Heart left ventricle (tissue), 16 donors: ENCODE data around the gene PLCB1. TPM values are rescaled to one million over a fixed set of nuclear protein-coding genes. Genes with fewer than 3 reads are reported as not detected.

ENCODE experiments used
- ATAC-seq, 4 donors: fragments of 200-7000 bp; cut with Tn5 transposase; one replicate each; pipeline ENCODE4 v1.9.1; 2020 to 2022; ENCODE audit warnings: moderate library complexity in 4 of 4, mild to moderate bottlenecking in 3 of 4, moderate number of reproducible peaks in 1 of 4
- DNase-seq, 5 donors: peaks; one replicate each; pipeline ENCODE4 v3.0.0-alpha.2; 2020
- H3K27ac ChIP-seq, 12 donors: fragments of 200-600 bp; sonication (generic) in 4 of 12; one replicate each; pipeline versions ENCODE4 v1.5.0 to v1.8.0; 2016 to 2022; ENCODE audit warnings: mild to moderate bottlenecking in 2 of 12
- H3K27me3 ChIP-seq, 9 donors: fragments of 200-600 bp; sonication (generic) in 2 of 9; one replicate each; pipeline versions ENCODE4 v1.5.1 to v1.8.0; 2016 to 2022; ENCODE audit warnings: mild to moderate bottlenecking in 3 of 9
- H3K36me3 ChIP-seq, 9 donors: fragments of 200-600 bp; sonication (generic) in 2 of 9; one replicate each; pipeline versions ENCODE4 v1.5.0 to v1.8.0; 2018 to 2022; ENCODE audit warnings: mild to moderate bottlenecking in 2 of 9
- H3K4me1 ChIP-seq, 12 donors: fragments of 200-600 bp; sonication (generic) in 4 of 12; one replicate each; pipeline versions ENCODE4 v1.5.0 to v1.8.0; 2016 to 2022; ENCODE audit warnings: mild to moderate bottlenecking in 3 of 12
- H3K4me3 ChIP-seq, 12 donors: fragments of 200-600 bp; sonication (generic) in 4 of 12; one replicate each; pipeline versions ENCODE4 v1.5.0 to v1.8.0; 2017 to 2022; ENCODE audit warnings: mild to moderate bottlenecking in 9 of 12, moderate library complexity in 4 of 12
- H3K9me3 ChIP-seq, 12 donors: fragments of 200-600 bp; sonication (generic) in 4 of 12; one replicate each; pipeline versions ENCODE4 v1.5.0 to v1.8.0; 2016 to 2022; ENCODE audit warnings: mild to moderate bottlenecking in 1 of 12
- POLR2A ChIP-seq, 2 donors: fragments of 450-650 bp; IDR thresholded peaks; one replicate each; pipeline ENCODE4 v1.6.1; 2017; ENCODE audit warnings: antibody characterized with exemption in 2 of 2, mild to moderate bottlenecking in 2 of 2, moderate library complexity in 2 of 2
- WGBS, 4 donors: extraction: QIAGEN DNeasy Blood & Tissue Kit in 2 of 4; methylation state at CpG; one replicate each; pipeline versions ENCODE4 v1.1.5 to v1.1.7; 2013 to 2018; 5-methylcytosine and 5-hydroxymethylcytosine counted together
- intact Hi-C, 10 donors: fragments of 100-400 bp; cut with DNase I; formaldehyde crosslinking; loops; one replicate each; pipeline versions ENCODE4 v1.11.1 to v1.14.2; 2022
- polyA plus RNA-seq, 2 donors: library from polyadenylated mRNA; stranded (reverse); fragments of 200-250 nt; gene quantifications; one replicate each; pipeline ENCODE4 v1.2.3, GENCODE V29; 2013
- total RNA-seq, 9 donors: library from RNA; depleted of rRNA in 2 of 9; stranded (reverse); fragments of >200 nt in 2 of 9; fragmentation: NEBNext Ultra II Directional in 3 of 9; extraction: Animal tissue kit (Norgen Biotek cat#: 25700) in 3 of 9; gene quantifications; one replicate each; pipeline versions ENCODE4 v1.1.0 to v1.2.4, GENCODE V29; 2016 to 2023
- TF ChIP-seq, protein P1 (sequence below), 12 donors: fragments of 200-600 bp; sonication (generic) in 4 of 12; IDR thresholded peaks; one replicate each; pipeline versions ENCODE4 v1.5.0 to v1.8.0; 2018 to 2022; ENCODE audit warnings: antibody characterized with exemption in 12 of 12, mild to moderate bottlenecking in 5 of 12
- donor health status: ischemic (EF 13 %, LVEDD 7.1; RV severe dilation, severe dysfunction).
- donor health status: healthy with polysubstance abuse.
- donor health status: DM: no; HTN: yes; CAD: no.
- donor health status: DM: no; HTN: no; CAD: no.
- donor health status: ischemic (EF 25% LVEDD 6.9; RV normal size, moderate dysfunction).
- donor health status: ischemic (EF 25% LVEDD 5.7; RV mildly dilated, moderate dysfunction).
- donor health status: healthy.
- donor health status: DM: yes; HTN: yes; CAD: no.
- donor health status: ischemic (EF 35%, LVEDD 5.7; RV mildly dilated, moderate dysfunction).
- donor health status: nonischemic (EF 11% LVEDD 7.7; RV severe dilation, severe dysfunction).
- donor health status: DM: yes; HTN: yes; CAD: no.
- donor health status: PGD.
- donor health status: ischemic (EF 29% LVEDD 5.4; RV normal size, mild dysfunction).
- donor health status: nonischemic (EF 23%, LVEDD 6.1; RV moderate dilation, normal function).

PLCB1 gene
- total and polyA plus RNA-seq, 11 donors = 2.5 to 12.1 (median 7.4) TPM

GRCh38 chr20:8126841-8127378 lies 5.2 kb upstream of the PLCB1 start:
- peaks cover 0 to 7% (median 1%) of the 10 kb centered on the region in 12 donors for H3K4me1 ChIP-seq
- 53 to 74% (median 58%) methylated on average over 1 of the region's 1 CpG for WGBS, 4 donors
- no peaks in the 10 kb centered on the region for H3K9me3 ChIP-seq
- H3K4me3 ChIP-seq = no peak overlapping the region
- TF ChIP-seq, protein P1, sequence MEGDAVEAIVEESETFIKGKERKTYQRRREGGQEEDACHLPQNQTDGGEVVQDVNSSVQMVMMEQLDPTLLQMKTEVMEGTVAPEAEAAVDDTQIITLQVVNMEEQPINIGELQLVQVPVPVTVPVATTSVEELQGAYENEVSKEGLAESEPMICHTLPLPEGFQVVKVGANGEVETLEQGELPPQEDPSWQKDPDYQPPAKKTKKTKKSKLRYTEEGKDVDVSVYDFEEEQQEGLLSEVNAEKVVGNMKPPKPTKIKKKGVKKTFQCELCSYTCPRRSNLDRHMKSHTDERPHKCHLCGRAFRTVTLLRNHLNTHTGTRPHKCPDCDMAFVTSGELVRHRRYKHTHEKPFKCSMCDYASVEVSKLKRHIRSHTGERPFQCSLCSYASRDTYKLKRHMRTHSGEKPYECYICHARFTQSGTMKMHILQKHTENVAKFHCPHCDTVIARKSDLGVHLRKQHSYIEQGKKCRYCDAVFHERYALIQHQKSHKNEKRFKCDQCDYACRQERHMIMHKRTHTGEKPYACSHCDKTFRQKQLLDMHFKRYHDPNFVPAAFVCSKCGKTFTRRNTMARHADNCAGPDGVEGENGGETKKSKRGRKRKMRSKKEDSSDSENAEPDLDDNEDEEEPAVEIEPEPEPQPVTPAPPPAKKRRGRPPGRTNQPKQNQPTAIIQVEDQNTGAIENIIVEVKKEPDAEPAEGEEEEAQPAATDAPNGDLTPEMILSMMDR (IDR thresholded peaks at IDR 0.05) = no peak
- no peak for TF ChIP-seq POLR2A (IDR thresholded peaks at IDR 0.05)
- intact Hi-C loops = loop anchor here in 2 of 10 donors (5.0 to 10.0 kb wide), 2 partner anchors 75 to 82 kb away; no protein-coding TSS in a partner anchor
- no peaks in the 10 kb centered on the region for H3K36me3 ChIP-seq
- H3K27me3 ChIP-seq = no peaks in the 10 kb centered on the region
- DNase-seq (no peak), ATAC-seq (no peak)
- no peak overlapping the region for H3K27ac ChIP-seq

GRCh38 chr20:8127553-8128255 lies 4.4 kb upstream of the PLCB1 start:
- intact Hi-C loops = loop anchor here in 2 of 10 donors (5.0 to 10.0 kb wide), 2 partner anchors 75 to 83 kb away; no protein-coding TSS in a partner anchor
- peak overlapping the region in 1 of 12 donors; percentile 52 for H3K27ac ChIP-seq

GRCh38 chr20:8128291-8129060 lies 3.6 kb upstream of the PLCB1 start:
- TF ChIP-seq POLR2A (IDR thresholded peaks at IDR 0.05) = no peak
- TF ChIP-seq, protein P1 (IDR thresholded peaks at IDR 0.05) = no peak
- 57 to 70% (median 67%) methylated on average over 5 of the region's 5 CpGs for WGBS, 4 donors
- no peak overlapping the region for H3K4me3 ChIP-seq
- ATAC-seq = no peak
- DNase-seq = no peak
- H3K36me3 ChIP-seq = no peaks in the 10 kb centered on the region
- peak overlapping the region in 2 of 12 donors; percentile 17 to 52 for H3K27ac ChIP-seq
- peaks cover 0 to 19% (median 2%) of the 10 kb centered on the region in 12 donors for H3K4me1 ChIP-seq
- no peaks in the 10 kb centered on the region for H3K9me3 ChIP-seq
- intact Hi-C loops = loop anchor here in 2 of 10 donors (5.0 to 10.0 kb wide), 2 partner anchors 76 to 84 kb away; no protein-coding TSS in a partner anchor
- peaks cover 0 to 7% (median 0%) of the 10 kb centered on the region in 9 donors for H3K27me3 ChIP-seq

More at GRCh38 chr20:8127553-8128255, 4.4 kb upstream of the PLCB1 start:
- Histone ChIP-seq H3K4me3 (no peak overlapping the region), H3K4me1 (peaks cover 0 to 13% (median 2%) of the 10 kb centered on the region in 12 donors), H3K36me3 (no peaks in the 10 kb centered on the region), H3K27me3 (peaks cover 0 to under 1% (median 0%) of the 10 kb centered on the region in 9 donors), H3K9me3 (no peaks in the 10 kb centered on the region)
- TF ChIP-seq, protein P1 (IDR thresholded peaks at IDR 0.05) = no peak
- no peak for TF ChIP-seq POLR2A (IDR thresholded peaks at IDR 0.05)
- DNase-seq (no peak), ATAC-seq (no peak)
- 80 to 88% (median 85%) methylated on average over 6 of the region's 6 CpGs for WGBS, 4 donors
